GM19395 (cell line): ENCODE data around the gene DEPP1.
A peak's percentile ranks its signal among the peaks of the same experiment; 100 is the strongest.

Experiments used
- ATAC-seq: cut with Tn5 transposase; IDR thresholded peaks from one replicate; pipeline ENCODE4 v1.9.1; 2021; ENCODE audit warnings: mild to moderate bottlenecking, moderate library complexity; ENCODE audit not compliant: unreplicated experiment

The DEPP1 gene

GRCh38 chr10:44955413-44956070 lies 23.1 kb downstream of the DEPP1 start:
- no peak for ATAC-seq

- no peak for ATAC-seq
These were observed 23.6 kb downstream of the DEPP1 start for GRCh38 chr10:44954962-44955361.

- no peak for ATAC-seq
These were observed 24.6 kb downstream of the DEPP1 start for GRCh38 chr10:44954042-44954441.

GRCh38 chr10:44952779-44953231 lies 25.8 kb downstream of the DEPP1 start:
- ATAC-seq = no peak

DNA sequence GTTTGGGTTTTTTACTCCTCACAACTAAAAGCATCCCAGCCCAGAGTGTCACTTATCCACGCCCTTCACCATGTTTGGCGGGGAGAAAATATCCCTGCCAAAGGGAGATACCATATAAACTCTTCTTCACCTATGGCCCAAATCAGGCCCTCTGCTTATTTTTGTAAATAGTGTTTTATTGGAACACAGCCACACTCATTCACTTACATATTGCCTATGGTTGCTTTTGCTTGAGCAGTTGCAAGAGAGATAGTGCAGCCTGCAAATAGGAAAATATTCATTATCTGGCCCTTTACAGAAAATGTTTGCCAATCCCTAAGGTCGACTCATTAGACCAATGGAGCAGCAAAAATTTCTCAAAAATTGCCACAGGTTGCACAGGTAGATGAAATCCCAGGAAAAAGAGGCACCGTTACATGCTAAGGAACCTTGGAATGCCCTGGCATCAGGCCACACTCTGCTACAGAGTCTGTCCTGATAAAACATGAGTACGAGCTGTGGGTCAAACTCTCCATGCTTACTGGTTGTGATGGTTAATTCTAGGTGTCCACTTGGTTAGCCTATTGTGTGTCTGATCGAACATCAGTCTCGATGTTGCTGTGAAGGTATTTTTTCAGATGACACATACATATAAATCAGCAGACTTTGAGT lies 26.9 kb downstream of the DEPP1 start:
- no peak for ATAC-seq

DNA sequence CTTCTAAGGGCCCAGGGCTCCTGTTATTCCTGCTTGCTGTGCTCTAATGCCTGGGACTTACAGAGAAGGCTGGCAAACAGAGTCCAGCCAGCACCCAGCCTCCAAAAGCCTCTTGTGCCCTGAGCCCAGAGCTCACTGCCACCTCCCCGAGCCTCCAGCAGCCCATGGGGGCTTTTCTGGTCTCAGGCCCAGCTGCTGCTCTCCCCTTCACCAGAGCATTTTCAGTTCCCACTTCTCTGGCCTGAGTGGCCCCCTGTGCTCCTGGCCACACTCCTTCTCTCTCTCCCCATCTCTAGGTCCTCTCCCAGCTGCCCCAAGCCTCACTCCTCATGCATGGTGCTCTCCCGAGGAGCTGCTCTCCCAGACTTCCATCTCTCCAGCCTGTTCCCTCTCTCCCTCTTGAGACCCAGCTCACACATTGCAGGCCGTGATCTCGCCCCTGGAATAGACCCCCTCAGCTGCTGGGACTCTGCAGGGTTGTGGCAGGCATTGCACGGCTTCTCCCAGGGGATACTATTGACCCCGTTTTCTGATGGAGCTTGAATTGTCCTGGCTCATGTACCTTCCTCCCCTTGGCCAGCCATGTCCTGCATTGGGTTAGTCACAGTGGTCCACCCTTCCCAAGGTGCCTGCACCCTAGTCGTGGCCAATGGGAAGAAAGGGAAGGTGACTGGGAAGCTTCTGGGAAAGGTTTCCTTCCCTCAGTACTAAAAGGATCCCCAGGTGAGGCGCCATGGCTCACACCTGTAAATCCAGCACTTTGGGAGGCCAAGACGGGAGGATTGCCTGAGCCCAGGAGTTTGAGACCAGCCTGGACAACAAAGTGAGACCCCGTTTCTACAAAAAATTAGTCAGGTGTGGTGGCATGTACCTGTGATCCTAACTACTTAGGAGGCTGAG lies 28.0 kb downstream of the DEPP1 start:
- no peak for ATAC-seq

GRCh38 chr10:44949915-44950314 lies 28.7 kb downstream of the DEPP1 start:
- ATAC-seq = no peak

- ATAC-seq = no peak
These were observed 29.3 kb downstream of the DEPP1 start for GRCh38 chr10:44949127-44949802.

- no peak for ATAC-seq
These were observed 30.0 kb downstream of the DEPP1 start for GRCh38 chr10:44948642-44949041.

DNA sequence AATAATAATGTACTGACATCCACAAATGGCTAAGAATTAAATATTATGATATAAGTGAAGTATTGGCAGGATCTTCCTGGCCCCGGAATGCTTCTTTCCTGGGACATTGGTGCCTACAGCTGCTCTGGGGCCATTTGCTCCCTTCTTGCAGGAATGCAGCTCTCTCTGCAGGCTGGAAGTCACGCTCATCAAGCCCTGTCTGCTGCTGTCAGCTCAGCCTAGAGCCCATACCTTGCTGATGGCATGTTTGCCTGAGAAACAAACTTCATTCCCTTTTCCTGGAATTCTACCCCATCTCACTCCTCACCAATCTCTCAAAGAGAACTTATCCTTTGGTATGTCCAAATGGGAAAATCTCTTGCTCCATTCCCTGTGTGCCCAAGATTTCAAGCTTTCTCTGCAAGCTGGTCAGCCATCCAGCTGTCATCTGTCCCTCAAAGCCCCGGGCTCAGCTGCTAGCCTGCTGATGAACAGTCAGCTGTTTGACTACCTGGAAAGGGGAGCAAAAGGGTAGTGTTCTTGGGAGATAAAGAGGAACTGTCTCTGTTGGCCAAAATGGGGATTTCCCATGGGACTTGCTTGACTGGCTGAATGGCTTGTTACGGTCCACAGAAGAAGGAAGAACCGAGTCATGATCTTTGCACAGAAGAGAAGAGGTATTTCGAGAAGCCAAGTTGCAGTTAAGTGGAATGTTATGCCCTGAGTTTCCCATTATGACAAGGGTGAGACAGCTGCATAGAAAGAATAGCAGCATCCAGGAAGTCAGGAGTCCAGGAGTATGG lies 31.0 kb downstream of the DEPP1 start:
- ATAC-seq = peak; percentile 71

- ATAC-seq = peak; percentile 52
These were observed 32.4 kb downstream of the DEPP1 start for GRCh38 chr10:44946205-44946604.

DNA sequence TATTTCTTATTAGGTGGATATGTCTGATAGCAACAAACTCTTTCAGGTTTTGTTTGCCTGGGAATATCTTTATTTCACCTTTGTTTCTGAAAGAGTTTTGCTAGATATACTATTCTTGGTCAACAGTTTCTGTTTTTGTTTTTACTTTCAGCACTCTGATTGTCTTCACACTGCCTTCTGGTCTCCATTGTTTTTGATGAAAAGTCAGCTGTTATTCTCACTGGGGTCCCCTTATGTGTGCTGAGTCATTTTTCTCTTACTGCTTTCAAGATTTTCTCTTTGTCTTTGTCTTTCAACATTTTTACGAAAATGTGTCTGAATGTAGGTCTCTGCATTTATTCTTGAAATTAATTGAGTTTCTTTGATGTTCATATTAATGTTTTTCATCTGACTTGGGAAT lies 34.3 kb downstream of the DEPP1 start:
- ATAC-seq = no peak

DNA sequence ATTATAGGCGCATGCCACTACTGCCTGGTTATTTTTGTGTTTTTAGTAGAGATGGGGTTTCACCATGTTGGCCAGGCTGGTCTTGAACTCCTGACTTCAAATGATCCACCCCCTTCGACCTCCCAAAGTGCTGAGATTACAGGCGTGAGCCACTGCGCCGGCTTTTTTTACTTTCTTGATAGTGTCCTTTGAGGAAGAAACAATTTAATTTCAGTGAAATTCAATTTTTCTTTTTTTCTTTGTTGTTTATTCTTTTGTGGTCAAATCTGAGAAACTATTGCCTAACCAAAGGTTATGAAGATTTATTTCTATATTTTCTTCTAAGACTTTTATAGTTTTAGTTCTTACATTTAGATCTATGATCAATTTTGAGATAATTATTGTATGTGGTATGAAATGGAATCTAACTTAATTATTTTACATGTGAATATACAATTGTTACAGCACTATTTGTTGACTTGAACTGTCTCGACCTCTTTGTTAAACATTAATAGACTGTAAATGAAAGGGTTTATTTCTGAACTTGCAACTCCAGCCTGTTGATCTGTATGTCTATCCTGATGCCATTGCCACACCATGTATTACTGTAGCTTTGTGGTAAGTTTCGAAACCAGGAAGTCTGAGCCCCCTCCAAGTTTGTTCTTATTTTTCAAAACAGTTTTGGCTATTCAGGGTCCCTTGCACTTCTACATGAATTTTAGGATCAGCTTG lies 38.8 kb downstream of the DEPP1 start:
- ATAC-seq = no peak

- no peak for ATAC-seq
These were observed 39.7 kb downstream of the DEPP1 start for GRCh38 chr10:44938956-44939355.

- no peak for ATAC-seq
These were observed 41.2 kb downstream of the DEPP1 start for GRCh38 chr10:44937196-44938005.

DNA sequence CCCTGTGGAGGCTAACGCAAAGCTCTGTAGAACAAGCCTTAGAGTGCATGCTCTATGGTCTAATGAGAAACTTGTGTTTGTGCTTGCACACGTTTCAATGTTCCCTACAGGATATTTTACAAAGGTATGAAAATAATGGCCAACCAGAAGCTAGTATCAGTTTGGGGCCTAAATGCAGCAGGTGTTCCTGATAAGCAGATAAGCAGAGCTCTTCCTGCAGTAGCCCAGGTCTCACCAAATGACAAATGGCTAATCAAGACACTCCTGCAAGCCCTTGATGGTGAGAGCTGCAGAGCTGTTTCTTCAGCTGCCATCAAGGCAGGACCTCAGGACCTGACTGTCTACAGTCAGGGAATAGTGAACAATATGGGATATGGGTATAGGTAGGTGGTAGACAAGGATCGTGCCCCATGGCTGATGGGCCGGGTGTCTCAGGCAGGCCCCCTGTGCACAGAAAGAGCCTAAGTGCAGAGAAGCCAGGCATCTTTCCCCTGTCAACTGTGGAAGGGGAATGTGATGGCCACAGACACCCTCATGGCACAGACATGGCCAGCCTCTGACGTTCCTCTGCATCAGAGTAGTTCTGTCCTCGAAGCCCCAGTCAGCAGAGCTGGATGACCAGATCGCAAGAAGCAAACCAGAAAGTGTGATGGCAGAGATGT lies 42.2 kb downstream of the DEPP1 start:
- ATAC-seq = no peak

DNA sequence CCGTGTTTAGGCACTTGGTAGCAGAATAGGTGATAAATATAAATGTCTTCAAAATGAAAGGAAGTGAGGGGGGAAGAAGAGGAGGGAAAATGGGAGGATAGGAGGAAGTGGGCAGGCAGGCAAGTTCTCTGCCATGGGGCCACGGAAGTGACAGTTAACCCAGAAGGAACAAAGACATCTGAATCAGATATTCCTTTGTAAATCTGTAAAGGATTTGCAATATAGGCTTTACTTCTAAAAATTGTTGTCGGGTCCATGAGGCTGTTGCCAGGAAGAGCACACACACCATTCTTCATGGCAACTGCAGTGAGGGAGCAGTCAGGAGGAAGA lies 42.7 kb downstream of the DEPP1 start:
- no peak for ATAC-seq

DNA sequence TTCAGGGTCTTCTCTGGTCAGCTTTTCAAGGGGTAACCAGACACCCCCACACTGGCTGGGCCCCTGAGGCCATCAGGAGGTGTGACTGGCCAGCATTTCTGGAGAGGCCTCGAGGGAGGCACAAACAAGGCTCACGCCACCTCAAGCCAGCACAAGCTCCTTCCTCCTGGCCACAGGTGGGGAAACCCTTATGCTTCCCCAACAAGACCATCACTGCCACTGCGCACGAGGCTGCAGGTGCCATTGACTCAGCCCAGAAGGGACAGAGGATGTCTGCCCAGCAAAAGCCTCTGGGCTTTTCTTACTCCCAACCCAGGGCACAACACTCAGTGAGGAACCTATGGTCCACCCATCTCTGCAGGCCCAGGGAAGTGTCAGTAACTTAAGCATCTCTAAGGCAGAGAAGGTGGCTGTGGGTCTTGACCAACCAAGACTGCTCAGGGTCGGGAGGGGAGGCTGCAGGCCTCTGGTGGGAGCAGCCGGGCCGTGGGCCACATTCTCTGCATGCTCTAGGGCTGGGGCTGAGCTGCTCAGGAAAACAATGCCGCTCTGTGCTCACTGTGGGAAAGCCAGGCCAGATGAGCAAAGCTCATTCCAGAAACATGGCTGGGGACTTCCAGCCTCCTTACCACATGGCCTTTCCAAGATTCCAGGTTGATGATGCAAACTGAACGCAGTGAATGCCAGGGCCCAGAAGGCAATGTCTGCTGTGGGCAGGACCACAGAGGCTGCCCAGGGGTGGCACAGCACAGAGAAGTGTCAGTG lies 43.2 kb downstream of the DEPP1 start:
- ATAC-seq = no peak
